DMS53 (cell line): ENCODE data around the gene C8A.

Source experiments
- DNase-seq: peaks from one replicate; lab custom pipeline; 2025; lab: John Stamatoyannopoulos, UW

The C8A gene

GRCh38 chr1:56894014-56894413 lies 39.4 kb downstream of the C8A start:
- DNase-seq, result no peak

GRCh38 chr1:56897150-56898004 lies 42.8 kb downstream of the C8A start:
- no peak for DNase-seq

DNA sequence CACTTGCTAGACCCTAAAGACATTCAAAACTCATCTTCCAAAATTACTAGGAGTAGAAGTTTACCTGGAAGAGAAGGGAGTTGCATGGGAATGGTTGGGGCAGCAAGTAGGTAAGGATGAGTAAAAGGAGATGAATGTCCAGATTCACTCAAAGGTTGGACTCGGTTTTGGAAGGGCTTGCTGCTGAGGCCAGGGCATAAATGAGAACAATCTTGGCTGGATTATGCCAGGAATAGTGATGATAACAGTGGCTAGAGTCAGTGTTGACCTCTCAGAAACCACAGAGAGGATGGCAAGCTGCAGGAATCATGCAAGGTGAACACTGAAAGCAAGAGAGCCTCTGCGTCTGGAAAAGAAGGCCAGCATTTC lies 43.4 kb downstream of the C8A start:
- DNase-seq, result no peak

GRCh38 chr1:56898879-56899278 lies 44.3 kb downstream of the C8A start:
- peak; percentile 16 for DNase-seq

GRCh38 chr1:56901716-56902115 lies 47.1 kb downstream of the C8A start:
- DNase-seq, result peak; percentile 57

DNA sequence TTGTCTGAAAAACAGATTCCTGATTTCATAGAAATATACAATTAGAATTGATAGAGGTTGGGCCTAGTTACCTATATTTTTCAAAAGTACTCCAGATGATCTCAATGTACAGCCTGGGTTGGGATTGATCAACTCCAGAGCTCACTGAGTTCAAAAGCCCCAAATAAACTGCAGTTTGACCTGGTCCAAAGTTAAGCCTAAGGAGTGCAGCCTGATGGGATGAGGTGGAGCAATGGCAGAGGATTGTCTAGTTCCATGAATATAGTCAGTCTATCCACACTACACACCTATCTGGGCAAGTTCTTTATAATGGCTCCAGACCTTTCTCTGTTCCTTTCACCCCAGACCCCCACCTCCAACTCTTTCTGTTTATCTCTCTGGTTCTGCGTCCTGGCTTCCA lies 49.2 kb downstream of the C8A start:
- DNase-seq, result no peak

DNA sequence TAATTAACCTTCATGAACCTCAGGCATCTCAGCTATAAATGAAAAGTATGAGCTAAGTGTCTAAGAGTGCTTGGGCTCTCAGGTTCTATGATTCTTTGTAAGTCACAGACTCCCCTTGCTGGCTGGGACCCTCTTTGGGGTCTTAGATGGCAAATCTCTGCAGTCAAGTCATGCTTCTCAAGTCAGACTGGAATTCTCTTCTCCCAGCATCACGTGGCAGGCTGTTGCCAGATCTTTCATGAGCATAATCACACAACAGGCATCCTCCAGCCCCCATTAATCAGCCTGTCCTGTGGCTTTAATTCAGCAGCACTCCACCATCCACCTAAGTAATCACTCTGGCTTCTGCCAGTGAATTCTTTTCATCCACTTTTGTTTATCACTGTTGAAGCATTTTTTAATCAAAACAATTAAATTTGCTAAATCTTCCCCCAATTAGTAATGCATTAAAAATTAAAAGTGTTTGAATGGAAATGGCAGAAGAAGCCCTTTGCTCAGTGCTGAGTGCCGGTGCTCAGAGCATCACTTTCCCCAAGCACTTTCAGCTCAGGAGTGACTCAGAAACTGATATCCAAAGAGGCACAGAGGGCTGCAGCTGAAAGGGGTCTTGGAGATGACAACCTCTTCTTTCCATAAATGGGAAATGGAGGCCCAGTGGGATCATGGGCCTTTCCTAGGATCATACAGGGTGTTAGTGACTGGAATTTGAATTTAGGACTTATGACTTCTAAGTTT lies 50.2 kb downstream of the C8A start:
- DNase-seq, result no peak

DNA sequence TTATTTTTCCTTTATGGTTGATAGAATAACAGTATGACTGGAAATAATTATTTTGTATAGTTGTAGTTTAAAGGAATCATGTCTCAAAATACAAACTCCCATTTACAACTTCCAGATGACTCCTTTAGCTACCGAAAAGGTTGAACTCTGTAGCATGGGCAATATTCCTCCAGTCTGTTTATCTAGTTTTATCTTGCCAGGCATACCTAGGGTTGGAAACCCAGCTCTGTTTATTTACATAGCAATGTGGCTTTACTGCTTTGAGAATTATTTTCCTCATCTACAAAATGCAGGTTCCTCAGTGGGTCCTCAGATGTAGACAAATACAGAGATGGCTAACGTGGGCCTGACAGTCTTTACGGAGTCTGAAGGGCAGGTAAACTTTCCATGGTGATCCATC lies 51.1 kb downstream of the C8A start:
- DNase-seq, result no peak

DNA sequence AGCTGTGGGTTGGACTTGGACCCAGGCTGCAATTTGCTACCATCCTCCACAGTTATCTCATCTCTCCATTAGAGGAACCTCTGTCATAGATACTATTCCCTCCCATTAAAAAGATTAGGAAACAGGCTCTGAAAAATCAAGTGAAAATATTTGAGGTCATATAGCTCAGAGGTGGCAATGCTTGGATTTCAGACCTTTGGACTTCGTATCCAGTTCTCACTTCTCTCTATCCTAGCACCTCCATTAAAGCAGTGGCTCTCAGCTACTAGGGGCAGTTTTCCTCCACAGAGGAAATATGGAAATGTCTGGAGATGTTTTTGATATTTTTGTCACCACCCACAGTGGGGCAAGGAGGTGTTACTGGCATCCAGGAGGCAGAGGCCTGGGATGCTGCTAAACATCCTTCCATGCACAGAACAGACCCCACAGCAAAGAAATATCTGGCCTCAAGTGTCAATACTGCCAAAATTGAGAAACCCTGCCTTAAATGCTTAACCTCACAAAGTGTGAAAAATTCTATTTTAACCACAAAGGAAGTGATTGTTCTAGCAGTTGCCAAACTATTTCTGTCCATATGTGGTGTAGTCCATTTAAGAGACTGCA lies 54.1 kb downstream of the C8A start:
- no peak for DNase-seq

GRCh38 chr1:56910441-56910985 lies 55.9 kb downstream of the C8A start:
- DNase-seq, result no peak

DNA sequence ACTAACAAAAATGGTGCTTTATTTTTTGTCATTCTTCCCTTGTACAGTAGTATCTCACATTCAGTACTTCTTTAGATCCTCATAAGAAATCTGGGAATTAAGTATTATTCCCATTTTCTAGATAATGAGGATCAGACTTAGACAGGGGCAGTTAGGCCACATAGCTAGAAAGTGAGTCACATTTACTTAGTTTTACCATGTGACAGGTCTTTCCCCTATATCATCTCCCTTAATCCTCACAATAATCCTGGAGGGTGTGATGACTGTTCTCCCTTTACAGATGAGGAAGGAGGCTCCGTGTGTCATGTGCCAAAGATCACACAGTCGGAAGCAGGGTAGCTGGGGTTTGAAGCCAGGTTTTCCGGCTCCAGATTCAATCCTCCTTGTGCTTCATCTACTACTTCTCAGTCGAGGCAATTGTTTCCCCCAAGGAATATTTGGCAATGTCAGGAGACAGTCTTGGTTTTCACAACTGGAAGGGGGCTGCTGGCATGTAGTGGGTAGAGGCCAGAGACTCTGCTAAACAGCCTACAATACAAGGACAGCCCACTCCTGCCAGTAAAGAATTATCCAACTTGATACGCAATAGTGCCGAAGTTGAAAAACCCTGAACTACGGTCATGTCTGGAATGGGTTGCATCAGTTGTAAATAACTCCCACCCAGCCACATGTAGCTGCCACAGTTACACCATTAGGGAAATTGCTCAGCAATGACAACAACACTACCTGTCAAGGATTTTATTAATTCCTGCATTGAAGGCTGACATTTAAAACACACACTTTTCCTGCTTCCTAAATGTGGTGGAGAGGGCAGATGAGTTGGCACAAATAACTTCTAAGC lies 56.7 kb downstream of the C8A start:
- DNase-seq, result no peak

DNA sequence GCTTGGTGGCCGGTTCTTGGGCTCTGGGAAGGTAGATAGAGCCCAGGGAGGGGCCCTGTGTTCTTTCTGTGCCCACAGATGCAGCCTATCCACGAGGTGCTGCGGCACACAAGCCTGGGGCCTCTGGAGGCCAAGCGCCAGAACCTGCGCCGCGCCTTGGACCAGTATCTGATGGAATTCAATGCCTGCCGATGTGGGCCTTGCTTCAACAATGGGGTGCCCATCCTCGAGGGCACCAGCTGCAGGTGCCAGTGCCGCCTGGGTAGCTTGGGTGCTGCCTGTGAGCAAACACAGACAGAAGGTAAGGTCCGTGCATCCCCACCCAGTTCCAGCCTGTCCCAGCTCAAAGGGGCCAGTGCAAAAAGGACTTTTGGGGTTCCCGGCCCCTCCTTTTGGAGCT lies 57.7 kb downstream of the C8A start:
- no peak for DNase-seq

DNA sequence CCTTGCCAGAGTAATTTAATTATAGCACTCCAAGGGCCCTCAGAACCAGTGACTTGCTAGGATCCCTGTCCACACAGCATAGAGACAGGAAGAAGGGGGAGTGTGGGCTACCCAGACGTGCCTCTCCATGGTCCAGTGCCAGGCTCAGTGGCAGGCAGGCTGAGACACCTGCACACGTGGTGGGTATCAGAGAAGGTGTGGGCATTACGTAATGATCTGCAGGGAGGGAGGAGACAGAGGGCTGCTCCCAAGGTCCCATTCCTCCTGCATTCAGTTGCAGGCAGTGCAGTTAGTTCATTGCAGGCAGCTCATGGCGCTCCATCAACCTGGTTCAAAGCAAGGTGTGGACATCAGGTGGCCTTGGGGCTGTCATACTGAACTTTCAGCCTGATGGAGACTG lies 61.4 kb downstream of the C8A start:
- DNase-seq, result peak; percentile 97

- DNase-seq, result no peak
Measured at GRCh38 chr1:56916630-56917029, 62.0 kb downstream of the C8A start.

- DNase-seq, result no peak
Measured at GRCh38 chr1:56917356-56917755, 62.8 kb downstream of the C8A start.

GRCh38 chr1:56920591-56921001 lies 66.0 kb downstream of the C8A start:
- no peak for DNase-seq

DNA sequence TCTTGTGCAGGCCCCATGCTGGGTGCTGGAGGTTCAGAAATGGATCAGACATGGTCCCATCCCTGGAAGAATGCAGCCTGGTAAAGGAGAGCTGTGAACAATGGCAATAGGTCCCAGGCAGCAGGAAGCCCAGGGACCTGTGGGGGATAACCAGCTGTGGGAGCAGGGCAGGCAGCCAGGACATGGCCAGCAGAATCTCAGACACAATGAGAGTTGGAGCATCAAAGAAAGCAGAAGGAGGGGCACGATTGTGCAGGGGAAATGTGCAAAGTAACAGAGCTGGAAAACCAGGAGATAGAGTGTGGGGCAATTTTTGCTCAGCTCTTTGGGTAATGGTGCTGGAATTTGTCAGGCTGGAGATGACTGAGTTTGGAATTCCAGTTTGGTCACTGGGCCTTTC lies 66.9 kb downstream of the C8A start:
- no peak for DNase-seq

- DNase-seq, result peak; percentile 36
Measured at GRCh38 chr1:56922070-56922469, 67.5 kb downstream of the C8A start.

GRCh38 chr1:56922507-56922906 lies 67.9 kb downstream of the C8A start:
- peak; percentile 31 for DNase-seq

DNA sequence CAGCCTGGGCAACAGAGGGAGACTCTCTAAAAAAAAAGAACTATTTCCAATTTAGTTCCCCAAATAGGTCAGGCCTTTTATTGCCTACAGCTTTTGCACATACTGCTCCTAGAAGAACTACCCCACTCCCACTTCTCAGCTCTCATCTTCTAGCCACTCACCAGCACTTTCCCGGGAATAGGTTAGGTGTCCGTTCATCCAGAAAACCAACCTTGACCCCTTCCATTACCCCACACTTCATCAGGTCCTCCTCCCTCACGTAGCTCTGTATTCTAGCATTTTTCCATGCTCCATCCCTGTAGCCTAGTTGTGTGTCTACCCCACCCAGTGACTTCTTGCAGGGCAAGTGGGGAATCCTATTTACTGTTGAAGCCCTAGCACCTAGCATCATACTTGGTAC lies 68.6 kb downstream of the C8A start:
- DNase-seq, result no peak

DNA sequence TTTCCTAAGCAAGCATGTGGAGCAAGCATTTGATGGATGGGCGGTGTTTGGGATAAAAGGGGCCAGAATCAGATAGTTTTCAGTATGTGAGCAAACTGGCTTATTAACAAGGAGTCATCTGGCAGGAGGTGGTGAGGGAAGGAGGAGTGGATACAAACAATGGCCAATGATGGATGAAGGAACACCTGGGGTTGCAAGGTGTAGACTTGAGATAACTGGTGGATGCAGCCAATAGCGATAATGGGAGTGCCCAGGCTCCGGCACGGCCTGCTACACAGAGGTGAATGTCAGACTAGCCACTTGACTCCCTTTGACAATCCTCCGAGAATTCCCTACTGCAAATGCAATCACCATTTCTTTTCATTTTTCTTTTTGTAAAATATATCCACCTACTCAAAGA lies 69.5 kb downstream of the C8A start:
- no peak for DNase-seq

GRCh38 chr1:56925193-56925592 lies 70.6 kb downstream of the C8A start:
- DNase-seq, result peak; percentile 33
